SK-N-SH treated with all-trans-retinoic acid at 6 μM for 48 hours (cell line): ENCODE data around the gene TMEM18.
"Not testable (repeated sequence)": the region's sequence is repeated elsewhere in the genome, so short reads cannot be mapped to it uniquely, and the experiment has no call there.

Experiments used
- ATAC-seq: fragments of 200-7000 bp; cut with Tn5 transposase; 3 replicates; pipeline ENCODE4 v1.9.1; 2020; ENCODE audit warnings: mild to moderate bottlenecking, moderate library complexity
- ARNTL ChIP-seq: fragments of 450-650 bp; formaldehyde crosslinking; IDR thresholded peaks from 2 replicates; pipeline ENCODE4 v1.5.0; 2020; ENCODE audit warnings: low read depth, mild to moderate bottlenecking, moderate library complexity, borderline replicate concordance
- BACH2 ChIP-seq: fragments of 250-450 bp; sonication (Bioruptor Pico); IDR thresholded peaks from 2 replicates; pipeline ENCODE4 v1.9.0; 2021; ENCODE audit warnings: mild to moderate bottlenecking, borderline replicate concordance
- CREB5 ChIP-seq: fragments of 250-450 bp; sonication (Bioruptor Pico); IDR thresholded peaks from 2 replicates; pipeline ENCODE4 v1.5.1; 2020; ENCODE audit warnings: low read depth, mild to moderate bottlenecking, moderate library complexity
- CSDC2 ChIP-seq: fragments of 250-450 bp; sonication (Bioruptor Pico); IDR thresholded peaks from 2 replicates; pipeline ENCODE4 v1.5.0; 2020; ENCODE audit warnings: mild to moderate bottlenecking, moderate library complexity
- CSRNP3 ChIP-seq: fragments of 250-450 bp; sonication (Bioruptor Pico); IDR thresholded peaks from 2 replicates; pipeline ENCODE4 v1.5.1; 2021; ENCODE audit warnings: mild to moderate bottlenecking, moderate library complexity
- ESRRG ChIP-seq: fragments of 250-450 bp; sonication (Bioruptor Pico); IDR thresholded peaks from 2 replicates; pipeline ENCODE4 v1.6.1; 2021; ENCODE audit warnings: mild to moderate bottlenecking
- GLIS3 ChIP-seq: fragments of 250-450 bp; sonication (Bioruptor Pico); IDR thresholded peaks from 2 replicates; pipeline ENCODE4 v1.5.0; 2020; ENCODE audit warnings: mild to moderate bottlenecking, moderate library complexity
- OSR1 ChIP-seq: fragments of 250-450 bp; sonication (Bioruptor Pico); IDR thresholded peaks from 2 replicates; pipeline ENCODE4 v1.8.0; 2022; ENCODE audit warnings: moderate library complexity, mild to moderate bottlenecking, inconsistent platforms
- PATZ1 ChIP-seq: fragments of 250-450 bp; sonication (Bioruptor Pico); IDR thresholded peaks from 2 replicates; pipeline ENCODE4 v1.8.0; 2020; ENCODE audit warnings: mild to moderate bottlenecking, moderate library complexity, borderline replicate concordance
- POU6F1 ChIP-seq: fragments of 250-450 bp; sonication (Bioruptor Pico); IDR thresholded peaks from 2 replicates; pipeline ENCODE4 v1.8.0; 2021; ENCODE audit warnings: low read depth, mild to moderate bottlenecking, moderate library complexity, borderline replicate concordance
- PPARA ChIP-seq: fragments of 250-450 bp; sonication (Bioruptor Pico); IDR thresholded peaks from 2 replicates; pipeline ENCODE4 v1.5.0; 2020; ENCODE audit warnings: mild to moderate bottlenecking, borderline replicate concordance
- SNAI2 ChIP-seq: fragments of 250-450 bp; sonication (Bioruptor Pico); IDR thresholded peaks from 2 replicates; pipeline ENCODE4 v1.5.0; 2020; ENCODE audit warnings: mild to moderate bottlenecking, moderate library complexity
- TCF4 ChIP-seq: fragments of 250-450 bp; sonication (Bioruptor Pico); IDR thresholded peaks from 2 replicates; pipeline ENCODE4 v1.8.0; 2021; ENCODE audit warnings: mild to moderate bottlenecking, moderate library complexity, borderline replicate concordance
- TOX ChIP-seq: fragments of 250-450 bp; sonication (Bioruptor Pico); IDR thresholded peaks from 2 replicates; pipeline ENCODE4 v1.8.0; 2021; ENCODE audit warnings: mild to moderate bottlenecking, moderate library complexity, borderline replicate concordance
- TSHZ2 ChIP-seq: fragments of 250-450 bp; sonication (Bioruptor Pico); IDR thresholded peaks from 2 replicates; pipeline ENCODE4 v1.5.0; 2020; ENCODE audit warnings: mild to moderate bottlenecking, moderate library complexity
- ZC3H10 ChIP-seq: fragments of 250-450 bp; sonication (Bioruptor Pico); IDR thresholded peaks from 2 replicates; pipeline ENCODE4 v1.5.1; 2021; ENCODE audit warnings: mild to moderate bottlenecking, moderate library complexity
- ZFP3 ChIP-seq: fragments of 250-450 bp; sonication (Bioruptor Pico); IDR thresholded peaks from 2 replicates; pipeline ENCODE4 v1.5.0; 2020; ENCODE audit warnings: mild to moderate bottlenecking, moderate library complexity
- ZFP30 ChIP-seq: fragments of 450-650 bp; formaldehyde crosslinking; IDR thresholded peaks from 2 replicates; pipeline ENCODE4 v1.5.0; 2022; ENCODE audit warnings: mild to moderate bottlenecking, moderate library complexity
- ZNF565 ChIP-seq: fragments of 450-650 bp; formaldehyde crosslinking; conservative IDR thresholded peaks from 2 replicates; pipeline ENCODE4 v1.5.0; 2020; ENCODE audit warnings: low read depth, mild to moderate bottlenecking, moderate library complexity
- ZNF70 ChIP-seq: fragments of 450-650 bp; formaldehyde crosslinking; IDR thresholded peaks from 2 replicates; pipeline ENCODE4 v1.5.0; 2020; ENCODE audit warnings: mild to moderate bottlenecking, moderate library complexity
- ZNF8 ChIP-seq: fragments of 450-650 bp; formaldehyde crosslinking; IDR thresholded peaks from 2 replicates; pipeline ENCODE4 v1.5.0; 2020; ENCODE audit warnings: mild to moderate bottlenecking, moderate library complexity

Gene TMEM18

GRCh38 chr2:688504-689076 lies 11.4 kb upstream of the TMEM18 start:
- no peak for ATAC-seq
- no peak for TF ChIP-seq PATZ1 (CRISPR knock-in tag)
- no peak for TF ChIP-seq GLIS3 (CRISPR knock-in tag)
- no peak for TF ChIP-seq CSDC2 (CRISPR knock-in tag)
- no peak for TF ChIP-seq SNAI2 (CRISPR knock-in tag)
- no peak for TF ChIP-seq OSR1 (CRISPR knock-in tag)
- TF ChIP-seq ZNF70 (CRISPR knock-in tag) = no peak
- TF ChIP-seq TCF4 (CRISPR knock-in tag) = no peak
- TF ChIP-seq PPARA (CRISPR knock-in tag) = no peak
- TF ChIP-seq POU6F1 (CRISPR knock-in tag) = no peak
- TF ChIP-seq ZC3H10 = no peak
- TF ChIP-seq BACH2 (CRISPR knock-in tag) = no peak
- TF ChIP-seq ESRRG (CRISPR knock-in tag) = no peak
- no peak for TF ChIP-seq CSRNP3 (CRISPR knock-in tag)
- TF ChIP-seq ZNF565 = no peak
- TF ChIP-seq TSHZ2 = no peak
- no peak for TF ChIP-seq ARNTL

GRCh38 chr2:685421-685820 lies 8.2 kb upstream of the TMEM18 start:
- ATAC-seq = no peak
- TF ChIP-seq SNAI2 (CRISPR knock-in tag) (no peak), OSR1 (CRISPR knock-in tag) (no peak), CSDC2 (CRISPR knock-in tag) (no peak), ZFP3 (CRISPR knock-in tag) (no peak), CREB5 (CRISPR knock-in tag) (no peak), ZFP30 (CRISPR knock-in tag) (no peak), GLIS3 (CRISPR knock-in tag) (no peak), ESRRG (CRISPR knock-in tag) (no peak), TCF4 (CRISPR knock-in tag) (no peak), TSHZ2 (no peak), ARNTL (no peak), ZNF70 (CRISPR knock-in tag) (no peak), TOX (no peak), ZNF565 (no peak), POU6F1 (CRISPR knock-in tag) (no peak), ZNF8 (CRISPR knock-in tag) (no peak), PATZ1 (CRISPR knock-in tag) (no peak)

GRCh38 chr2:684913-685312 lies 7.7 kb upstream of the TMEM18 start:
- not testable (repeated sequence) for ATAC-seq
